BE2C (cell line): ENCODE measurements around the gene HNRNPD.
A peak's percentile ranks its signal among the peaks of the same experiment; 100 is the strongest.
"Not testable (repeated sequence)": the region's sequence is repeated elsewhere in the genome, so short reads cannot be mapped to it uniquely, and the experiment has no call there.

Experiments used
- DNase-seq: peaks from one replicate; pipeline ENCODE4 v3.0.0-alpha.2; 2020
- H3K27me3 ChIP-seq: fragments of 250-450 bp; sonication (Bioruptor Pico); 2 replicates; pipeline ENCODE4 v1.5.1; 2020; ENCODE audit warnings: mild to moderate bottlenecking
- H3K36me3 ChIP-seq: fragments of 250-450 bp; sonication (Bioruptor Pico); 2 replicates; pipeline ENCODE4 v1.5.1; 2020; ENCODE audit warnings: mild to moderate bottlenecking
- H3K4me1 ChIP-seq: fragments of 250-450 bp; sonication (Bioruptor Pico); 2 replicates; pipeline ENCODE4 v1.5.1; 2020
- H3K4me3 ChIP-seq: 2 replicates; pipeline ENCODE4 v1.5.1; 2011; ENCODE audit warnings: low read depth, low read length
- H3K9me3 ChIP-seq: fragments of 250-450 bp; sonication (Bioruptor Pico); 2 replicates; pipeline ENCODE4 v1.5.1; 2020
- CTCF ChIP-seq: IDR thresholded peaks from 2 replicates; pipeline ENCODE4 v1.5.1; 2012; ENCODE audit warnings: mild to moderate bottlenecking, low read depth, low read length

Gene HNRNPD

GRCh38 chr4:82367438-82368097, 6.2 kb downstream of the HNRNPD start:
- Histone ChIP-seq H3K4me3 (no peak overlapping the region), H3K27me3 (no peaks in the 10 kb centered on the region), H3K36me3 (peaks cover 57% of the 10 kb centered on the region), H3K4me1 (no peaks in the 10 kb centered on the region; the same call in 1 of the 2 replicates), H3K9me3 (no peaks in the 10 kb centered on the region)
- DNase-seq = no peak
- no peak for TF ChIP-seq CTCF

- H3K4me3 ChIP-seq, H3K9me3 ChIP-seq, DNase-seq, H3K4me1 ChIP-seq, H3K27me3 ChIP-seq: not testable (repeated sequence)
- peaks cover 48% of the 10 kb centered on the region for H3K36me3 ChIP-seq
These were observed 7.4 kb downstream of the HNRNPD start for GRCh38 chr4:82366431-82366830.

GRCh38 chr4:82363896-82364487, 9.8 kb downstream of the HNRNPD start:
- no peak for TF ChIP-seq CTCF
- peaks cover 46% of the 10 kb centered on the region for H3K36me3 ChIP-seq
- H3K27me3 ChIP-seq = no peaks in the 10 kb centered on the region
- no peak for DNase-seq
- no peak overlapping the region for H3K4me3 ChIP-seq
- no peaks in the 10 kb centered on the region for H3K9me3 ChIP-seq
- no peaks in the 10 kb centered on the region; the same call in 1 of the 2 replicates for H3K4me1 ChIP-seq

- Histone ChIP-seq H3K27me3 (no peaks in the 10 kb centered on the region), H3K9me3 (no peaks in the 10 kb centered on the region), H3K4me1 (no peaks in the 10 kb centered on the region; the same call in 1 of the 2 replicates), H3K36me3 (peaks cover 47% of the 10 kb centered on the region), H3K4me3 (no peak overlapping the region)
- no peak for TF ChIP-seq CTCF
- DNase-seq = no peak
These were observed 11.2 kb downstream of the HNRNPD start for GRCh38 chr4:82362565-82362964.

GRCh38 chr4:82360298-82361177, 13.3 kb downstream of the HNRNPD start:
- no peak for DNase-seq
- peaks cover 54% of the 10 kb centered on the region for H3K36me3 ChIP-seq
- TF ChIP-seq CTCF = peak; percentile 71
- H3K9me3 ChIP-seq = no peaks in the 10 kb centered on the region
- no peaks in the 10 kb centered on the region; the same call in 1 of the 2 replicates for H3K4me1 ChIP-seq
- H3K27me3 ChIP-seq = no peaks in the 10 kb centered on the region
- no peak overlapping the region for H3K4me3 ChIP-seq

GRCh38 chr4:82358847-82359246, 14.9 kb downstream of the HNRNPD start:
- Histone ChIP-seq H3K36me3 (peaks cover 71% of the 10 kb centered on the region), H3K9me3 (no peaks in the 10 kb centered on the region), H3K27me3 (no peaks in the 10 kb centered on the region), H3K4me3 (no peak overlapping the region), H3K4me1 (no peaks in the 10 kb centered on the region; the same call in 1 of the 2 replicates)
- TF ChIP-seq CTCF = no peak
- DNase-seq = no peak
